ENCODE results near the gene HEG1.

The HEG1 gene

GRCh38 chr3:124935794-124936542 lies 119.8 kb downstream of the HEG1 start:
- DNase-seq, result no peak

GRCh38 chr3:124935264-124935663 lies 120.5 kb downstream of the HEG1 start:
- DNase-seq, result no peak

GRCh38 chr3:124934577-124934976 lies 121.2 kb downstream of the HEG1 start, which contains the start of gene MUC13:
Gene MUC13 (minus strand): TSS chr3:124934751. CDS start chr3:124934712, 39 bp downstream.
- no peak for DNase-seq

GRCh38 chr3:124928333-124929202 lies 127.2 kb downstream of the HEG1 start:
- DNase-seq, result peak; percentile 58

GRCh38 chr3:124927574-124928045 lies 128.2 kb downstream of the HEG1 start:
- DNase-seq, result peak; percentile 32

- DNase-seq, result no peak
Measured at GRCh38 chr3:124926426-124927101, 129.2 kb downstream of the HEG1 start.

- no peak for DNase-seq
Measured at GRCh38 chr3:124924741-124925140, 131.1 kb downstream of the HEG1 start.

- DNase-seq, result no peak
Measured at GRCh38 chr3:124923833-124924232, 132.0 kb downstream of the HEG1 start.

- no peak for DNase-seq
Measured at GRCh38 chr3:124920718-124921117, 135.1 kb downstream of the HEG1 start.

GRCh38 chr3:124919756-124920155 lies 136.0 kb downstream of the HEG1 start:
- no peak for DNase-seq

- DNase-seq, result no peak
Measured at GRCh38 chr3:124918524-124918923, 137.3 kb downstream of the HEG1 start.

- DNase-seq, result no peak
Measured at GRCh38 chr3:124916837-124917409, 138.9 kb downstream of the HEG1 start.
